K562 (cell line): ENCODE results near the gene SFN. TPM values are rescaled to one million over a fixed set of nuclear protein-coding genes. Genes with fewer than 3 reads are reported as not detected.

Source experiments
- ATAC-seq: fragments of 200-7000 bp; cut with Tn5 transposase; 3 replicates; pipeline ENCODE4 v1.9.1; 2020; ENCODE audit warnings: moderate library complexity
- BruUV-seq: library from RNA; stranded (reverse); fragments of 400-500 nt; replicated peaks from 2 replicates; lab custom pipeline; 2021; lab: Mats Ljungman, UMichigan
- CTCF ChIA-PET: fragments of 300-600 bp; formaldehyde crosslinking; extraction: SDS; loops from one replicate; lab custom pipeline; 2021; ENCODE audit warnings: low intra/inter-chr PET ratio; lab: Yijun Ruan, JAX
- POLR2A ChIA-PET: fragments of 300-600, 350-650 bp; sonication (Branson Sonifier 250); formaldehyde crosslinking; extraction: SDS; loops from one replicate; lab custom pipeline; 2021; ENCODE audit warnings: antibody characterized with exemption, inconsistent platforms; lab: Yijun Ruan, JAX
- DNase-seq, 4 experiments: peaks; one replicate each; pipeline versions ENCODE4 v3.0.0 to v3.0.0-alpha.2; 2011 to 2018; ENCODE audit warnings: low spot score in 3 of 4, mixed read lengths in 3 of 4; ENCODE audit errors: extremely low read depth in 1 of 4
- FAIRE-seq: peaks from 2 replicates; lab custom pipeline; 2011; peaks lifted over from hg19 to GRCh38; lab: Jason Lieb, UNC
- H2AFZ ChIP-seq: 2 replicates; pipeline ENCODE4 v1.6.0; 2011; ENCODE audit warnings: low read depth, low read length, control low read depth, inconsistent platforms
- H3K27ac ChIP-seq: fragments of 200-600 bp; 3 replicates; pipeline ENCODE4 v1.8.0; 2011; ENCODE audit warnings: low read depth, mild to moderate bottlenecking, control low read depth, inconsistent platforms, low read length, moderate library complexity, mixed read lengths; ENCODE audit errors: extremely low read depth
- H3K27me3 ChIP-seq, 2 experiments: fragments of 300-600 bp in 1 of 2; 2 replicates in 1 of 2; 3 replicates in 1 of 2; pipeline versions ENCODE4 v1.6.0 to v1.8.0; 2011; ENCODE audit warnings: inconsistent platforms in 2 of 2, low read length in 2 of 2, mild to moderate bottlenecking in 1 of 2, mixed read lengths in 1 of 2, moderate library complexity in 1 of 2; ENCODE audit not compliant: control insufficient read depth in 2 of 2, insufficient read depth in 2 of 2
- H3K36me3 ChIP-seq: fragments of 300-600 bp; 3 replicates; pipeline ENCODE4 v1.8.0; 2011; ENCODE audit warnings: mild to moderate bottlenecking, low read length, inconsistent platforms; ENCODE audit not compliant: control insufficient read depth, insufficient read depth
- H3K4me1 ChIP-seq, 2 experiments: fragments of 200-600 bp in 1 of 2; replicated peaks in 1 of 2; 2 replicates in 1 of 2; 3 replicates in 1 of 2; pipeline versions ENCODE4 v1.5.1 to v1.8.0; 2011; ENCODE audit warnings: inconsistent platforms in 2 of 2, low read length in 2 of 2, mild to moderate bottlenecking in 1 of 2, mixed read lengths in 1 of 2, moderate library complexity in 1 of 2; ENCODE audit not compliant: control insufficient read depth in 2 of 2, insufficient read depth in 2 of 2
- H3K4me2 ChIP-seq: 2 replicates; pipeline ENCODE4 v1.6.1; 2011; ENCODE audit warnings: low read length, control low read depth, inconsistent platforms, mixed read lengths; ENCODE audit not compliant: insufficient read depth
- H3K4me3 ChIP-seq: fragments of 200-600 bp; sonication (generic), shearing (Covaris generic); 2 replicates; pipeline ENCODE4 v1.5.1; 2016; ENCODE audit warnings: control low read depth, inconsistent platforms
- H3K79me2 ChIP-seq: fragments of 200-600 bp; 3 replicates; pipeline ENCODE4 v1.8.0; 2011; ENCODE audit warnings: low read length, inconsistent platforms; ENCODE audit not compliant: control insufficient read depth, insufficient read depth
- H3K9ac ChIP-seq, 2 experiments: 2 replicates each; pipeline versions ENCODE4 v1.6.0 to v1.6.1; 2011; ENCODE audit warnings: low read depth in 2 of 2, low read length in 2 of 2, control low read depth in 1 of 2, inconsistent platforms in 1 of 2, mild to moderate bottlenecking in 1 of 2, mixed read lengths in 1 of 2; ENCODE audit not compliant: insufficient read depth in 1 of 2
- H3K9me1 ChIP-seq: one replicate; pipeline ENCODE4 v1.6.0; 2011; ENCODE audit warnings: inconsistent platforms, mild to moderate bottlenecking, low read length, moderate library complexity; ENCODE audit not compliant: control insufficient read depth, insufficient read depth
- H3K9me3 ChIP-seq: replicated peaks from 2 replicates; pipeline ENCODE4 v1.5.1; 2011; ENCODE audit warnings: low read depth, low read length, inconsistent platforms; ENCODE audit not compliant: control insufficient read depth, insufficient read depth
- H4K20me1 ChIP-seq: replicated peaks from 2 replicates; pipeline ENCODE4 v1.6.1; 2011; ENCODE audit warnings: low read length, inconsistent platforms, mixed read lengths; ENCODE audit not compliant: control insufficient read depth, insufficient read depth
- CEBPB ChIP-seq: fragments of 450-650 bp; IDR thresholded peaks from 2 replicates; pipeline ENCODE4 v1.6.1; 2016; ENCODE audit warnings: missing genetic modification characterization, missing compliant biosample characterization
- CEBPG ChIP-seq, 3 experiments: fragments of 200-800 bp in 1 of 3; sonication (Bioruptor generic) in 1 of 3; sonication (generic) in 1 of 3; formaldehyde crosslinking in 1 of 3; IDR thresholded peaks in 2 of 3; conservative IDR thresholded peaks in 1 of 3; 2 replicates each; pipeline versions ENCODE4 v1.6.1 to v1.8.0; 2016 to 2022; ENCODE audit warnings: missing compliant biosample characterization in 2 of 3, missing genetic modification characterization in 2 of 3, mild to moderate bottlenecking in 1 of 3, missing genetic modification reagents in 1 of 3
- CREBBP ChIP-seq: IDR thresholded peaks from one replicate; pipeline ENCODE4 v1.6.1; 2012; ENCODE audit warnings: low read depth, mild to moderate bottlenecking, control low read depth, inconsistent platforms, low read length
- DACH1 ChIP-seq: fragments of 450-650 bp; IDR thresholded peaks from 2 replicates; pipeline ENCODE4 v1.6.1; 2018; ENCODE audit not compliant: partially characterized antibody
- DMBX1 ChIP-seq: fragments of 250-450 bp; sonication (Bioruptor Pico); IDR thresholded peaks from 2 replicates; pipeline ENCODE4 v1.8.0; 2022; ENCODE audit warnings: inconsistent platforms, mild to moderate bottlenecking, moderate library complexity, borderline replicate concordance
- KLF16 ChIP-seq: IDR thresholded peaks from 2 replicates; pipeline ENCODE4 v1.6.1; 2016; ENCODE audit warnings: antibody characterized with exemption
- MEF2D ChIP-seq: conservative IDR thresholded peaks from 2 replicates; pipeline ENCODE4 v1.6.1; 2016; ENCODE audit warnings: low read depth, missing genetic modification characterization, missing compliant biosample characterization
- PHB ChIP-seq: fragments of 250-450 bp; sonication (Bioruptor Pico); IDR thresholded peaks from 2 replicates; pipeline ENCODE4 v1.5.0; 2021
- SMAD4 ChIP-seq: fragments of 250-450 bp; sonication (Bioruptor Pico); conservative IDR thresholded peaks from 2 replicates; pipeline ENCODE4 v1.8.0; 2021; ENCODE audit warnings: inconsistent platforms, mild to moderate bottlenecking, moderate library complexity
- TGIF2 ChIP-seq: sonication (generic); formaldehyde crosslinking; IDR thresholded peaks from 2 replicates; pipeline ENCODE4 v1.8.1; 2022; ENCODE audit warnings: mild to moderate bottlenecking, missing genetic modification reagents, moderate library complexity
- U2AF2 ChIP-seq: fragments of 200-400 bp; formaldehyde crosslinking; optimal IDR thresholded peaks from 2 replicates; pipeline ENCODE3; 2017; ENCODE audit warnings: low read depth, mild to moderate bottlenecking, low read length
- ZNF431 ChIP-seq: sonication (generic); formaldehyde crosslinking; IDR thresholded peaks from 2 replicates; pipeline ENCODE4 v1.8.0; 2022; ENCODE audit warnings: mild to moderate bottlenecking, missing genetic modification reagents
- ZNF444 ChIP-seq: fragments of 250-450 bp; sonication (Bioruptor Pico); IDR thresholded peaks from 2 replicates; pipeline ENCODE4 v1.4.0; 2020; ENCODE audit warnings: mild to moderate bottlenecking, moderate library complexity
- ZNF589 ChIP-seq: fragments of 200-800 bp; sonication (Bioruptor generic); IDR thresholded peaks from 2 replicates; pipeline ENCODE4 v1.6.1; 2016; ENCODE audit warnings: low read depth, missing genetic modification characterization, missing compliant biosample characterization
- ZNF592 ChIP-seq: fragments of 450-650 bp; IDR thresholded peaks from 2 replicates; pipeline ENCODE4 v1.6.1; 2017; ENCODE audit warnings: antibody characterized with exemption, mild to moderate bottlenecking
- WGBS: fragments of 100-300 bp; shearing (Covaris generic); methylation state at CpG from one replicate; pipeline ENCODE4 v1.1.6; 2016; ENCODE audit warnings: low coverage, mixed read lengths; ENCODE audit not compliant: insufficient coverage; ENCODE audit errors: missing lambda C conversion rate; 5-methylcytosine and 5-hydroxymethylcytosine counted together
- in situ Hi-C: fragments of 300-500 bp; cut with MboI; formaldehyde crosslinking; loops from 4 replicates; pipeline ENCODE4 v1.15.0; 2018; ENCODE audit warnings: inconsistent platforms, mixed read lengths
- intact Hi-C: fragments of 100-400 bp; cut with micrococcal nuclease; formaldehyde crosslinking; loops from 2 replicates; pipeline ENCODE4 v1.14.2; 2022
- polyA plus RNA-seq, 8 experiments: library from polyadenylated mRNA; depleted of rRNA in 4 of 8; stranded (reverse) in 5 of 8; unstranded in 3 of 8; fragments of >200 nt; fragmentation: Nextera tagmentation in 2 of 8; fragmentation: Illumina TruSeq in 1 of 8; extraction: Ambion mirVana in 2 of 8; extraction: Trizol in 1 of 8; gene quantifications; 2 replicates each; pipeline versions ENCODE4 v1.2.1 to v1.2.3, GENCODE V29; 2011 to 2014; ENCODE audit warnings: inconsistent platforms in 1 of 8, missing spikeins in 1 of 8
- total RNA-seq, 7 experiments: library from RNA; depleted of rRNA in 6 of 7; stranded (reverse); fragments of >200 nt in 6 of 7; fragmentation: Illumina TruSeq in 2 of 7; extraction: Trizol in 2 of 7; gene quantifications; 2 replicates each; pipeline versions ENCODE4 v1.2.1 to v1.2.3, GENCODE V29; 2011 to 2021; ENCODE audit warnings: low replicate concordance in 1 of 7

The SFN gene
- total and polyA plus RNA-seq, 9 of the 15 experiments (the other 6 are each of a cell fraction or from before 2014, with no cell fraction given), result 0.10 to 3.8 (median 2.0) TPM

GRCh38 chr1:26890467-26890796 is 27.5 kb downstream of the SFN start:
- DNase-seq (no peak), FAIRE-seq (no peak), ATAC-seq (peak; percentile 71)
- H3K27me3 ChIP-seq, result no peaks in the 10 kb centered on the region
- H3K4me3 ChIP-seq, result peak overlapping the region; percentile 94
- H3K27ac ChIP-seq, result peak overlapping the region; percentile 91
- peaks cover 62% of the 10 kb centered on the region for H3K36me3 ChIP-seq
- H3K9me1 ChIP-seq, result no peaks in the 10 kb centered on the region
- H2AFZ ChIP-seq, result peak overlapping the region; percentile 95
- 6% methylated on average over 12 of the region's 12 CpGs for WGBS
- H4K20me1 ChIP-seq, result peaks cover 7% of the 10 kb centered on the region; the same call in 1 of the 2 replicates
- POLR2A ChIA-PET, result interaction anchor here (0.6 to 12.0 kb wide), 19 partner anchors 9 to 512 kb away, joined by 3 to 110 read pairs (median 4); partner anchors contain the start of genes GPATCH3, NR0B2 and PIGV
- H3K9ac ChIP-seq, result peak overlapping the region; percentile 88 to 98
- CTCF ChIA-PET, result interaction anchor here (0.6 kb wide), 1 partner anchor 77 kb away, joined by 3 read pairs; no protein-coding TSS in a partner anchor
- peaks cover 24% of the 10 kb centered on the region for H3K79me2 ChIP-seq
- BruUV-seq, result TSS peak; percentile 98
- H3K9me3 ChIP-seq, result no peaks in the 10 kb centered on the region
- in situ Hi-C loops (no loop called here), intact Hi-C loops (loop anchor here (1.0 kb wide), 1 partner anchor 10 kb away; the partner anchor contains the start of gene GPATCH3)
- peaks cover 13 to 27% of the 10 kb centered on the region in 2 experiments for H3K4me1 ChIP-seq
- H3K4me2 ChIP-seq, result peak overlapping the region; percentile 99
- TF ChIP-seq CEBPG (CRISPR knock-in tag; IDR thresholded peaks at IDR 0.05), result no peak
- TF ChIP-seq CEBPG (tag; conservative IDR thresholded peaks at IDR 0.05 in 1 of 2, IDR thresholded peaks at IDR 0.05 in 1 of 2), result no peak
- no peak for TF ChIP-seq DACH1
- TF ChIP-seq U2AF2, result no peak
- TF ChIP-seq ZNF431 (CRISPR knock-in tag), result no peak
- no peak for TF ChIP-seq CEBPB
- TF ChIP-seq ZNF444 (CRISPR knock-in tag), result no peak
- TF ChIP-seq ZNF592, result peak; percentile 35; the same call in 1 of the 2 replicates
- TF ChIP-seq CREBBP, result no peak
- TF ChIP-seq MEF2D, result no peak
- no peak for TF ChIP-seq KLF16
- TF ChIP-seq ZNF589 (CRISPR knock-in tag), result no peak
- TF ChIP-seq PHB (CRISPR knock-in tag), result no peak
- peak; percentile 50; the same call in 1 of the 2 replicates for TF ChIP-seq DMBX1 (CRISPR knock-in tag)
- TF ChIP-seq TGIF2 (CRISPR knock-in tag), result no peak
- no peak for TF ChIP-seq SMAD4 (CRISPR knock-in tag)
